ENCODE data around the gene G2E3.

GRCh38 chr14:30648471-30648870, 89.5 kb downstream of the G2E3 start:
- TF ChIP-seq RFX5 (IDR thresholded peaks at IDR 0.05; ENCODE audit: low read depth, low read length): no peak
- no peak for TF ChIP-seq CEBPB (IDR thresholded peaks at IDR 0.05; ENCODE audit: low read depth, low read length)
- TF ChIP-seq, protein P1, sequence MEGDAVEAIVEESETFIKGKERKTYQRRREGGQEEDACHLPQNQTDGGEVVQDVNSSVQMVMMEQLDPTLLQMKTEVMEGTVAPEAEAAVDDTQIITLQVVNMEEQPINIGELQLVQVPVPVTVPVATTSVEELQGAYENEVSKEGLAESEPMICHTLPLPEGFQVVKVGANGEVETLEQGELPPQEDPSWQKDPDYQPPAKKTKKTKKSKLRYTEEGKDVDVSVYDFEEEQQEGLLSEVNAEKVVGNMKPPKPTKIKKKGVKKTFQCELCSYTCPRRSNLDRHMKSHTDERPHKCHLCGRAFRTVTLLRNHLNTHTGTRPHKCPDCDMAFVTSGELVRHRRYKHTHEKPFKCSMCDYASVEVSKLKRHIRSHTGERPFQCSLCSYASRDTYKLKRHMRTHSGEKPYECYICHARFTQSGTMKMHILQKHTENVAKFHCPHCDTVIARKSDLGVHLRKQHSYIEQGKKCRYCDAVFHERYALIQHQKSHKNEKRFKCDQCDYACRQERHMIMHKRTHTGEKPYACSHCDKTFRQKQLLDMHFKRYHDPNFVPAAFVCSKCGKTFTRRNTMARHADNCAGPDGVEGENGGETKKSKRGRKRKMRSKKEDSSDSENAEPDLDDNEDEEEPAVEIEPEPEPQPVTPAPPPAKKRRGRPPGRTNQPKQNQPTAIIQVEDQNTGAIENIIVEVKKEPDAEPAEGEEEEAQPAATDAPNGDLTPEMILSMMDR (conservative IDR thresholded peaks at IDR 0.05; ENCODE audit: low read depth, low read length): no peak
- no peak for TF ChIP-seq POLR2A (IDR thresholded peaks at IDR 0.05; ENCODE audit: low read depth, low read length)
- no peak for TF ChIP-seq RAD21 (IDR thresholded peaks at IDR 0.05; ENCODE audit: low read length)
- TF ChIP-seq MAZ (IDR thresholded peaks at IDR 0.05; ENCODE audit: borderline replicate concordance, low read depth, low read length): no peak
- no peak for TF ChIP-seq BHLHE40 (IDR thresholded peaks at IDR 0.05; ENCODE audit: low read depth, low read length)
- TF ChIP-seq SMC3 (IDR thresholded peaks at IDR 0.05; ENCODE audit: low read depth, low read length): no peak
- TF ChIP-seq USF2 (IDR thresholded peaks at IDR 0.05; ENCODE audit: low read depth, low read length): no peak
- TF ChIP-seq FOS (IDR thresholded peaks at IDR 0.05; ENCODE audit: low read depth, low read length): no peak
- TF ChIP-seq RCOR1 (IDR thresholded peaks at IDR 0.05; ENCODE audit: insufficient replicate concordance, low read length): no peak

Data from IMR-90 (cell line).